ENCODE measurements around the gene DDIAS. TPM values are rescaled to one million over a fixed set of nuclear protein-coding genes. Genes with fewer than 3 reads are reported as not detected.

The DDIAS gene
- total and polyA plus RNA-seq, 10 of the 15 experiments (the other 5 are each of a cell fraction or from before 2014, with no cell fraction given) = 6.9 to 27.8 (median 12.9) TPM

GRCh38 chr11:82901165-82901921, at the start of gene DDIAS (continued):
- TF ChIP-seq NFYB (IDR thresholded peaks at IDR 0.05; ENCODE audit: insufficient read depth, low read depth, low read length) (peak; percentile 90), RCOR1 (conservative IDR thresholded peaks at IDR 0.05; ENCODE audit: low read depth, low read length) (no peak), CBX3 (IDR thresholded peaks at IDR 0.05; ENCODE audit: borderline replicate concordance, low read depth) (no peak), IKZF1 (conservative IDR thresholded peaks at IDR 0.05) (peak; percentile 58; the same call in 1 of the 2 replicates), HDGF (IDR thresholded peaks at IDR 0.05) (peak; percentile 91), SIN3A (IDR thresholded peaks at IDR 0.05; ENCODE audit: low read depth, low read length) (peak; percentile 100), SUZ12 (IDR thresholded peaks at IDR 0.05; ENCODE audit: unreplicated experiment) (no peak), BCLAF1 (IDR thresholded peaks at IDR 0.05) (peak; percentile 89), POU2F2 (IDR thresholded peaks at IDR 0.05; ENCODE audit: borderline replicate concordance, low read depth, low read length) (peak; percentile 56; the same call in 1 of the 3 replicates), RB1 (IDR thresholded peaks at IDR 0.05; ENCODE audit: borderline replicate concordance) (peak; percentile 60; the same call in 1 of the 2 replicates), E2F4 (IDR thresholded peaks at IDR 0.05; ENCODE audit: low read depth, low read length) (peak; percentile 99), TAF1 (IDR thresholded peaks at IDR 0.05; ENCODE audit: borderline replicate concordance, low read depth, low read length) (peak; percentile 64; the same call in 1 of the 2 replicates), ZBTB40 (IDR thresholded peaks at IDR 0.05; ENCODE audit: borderline replicate concordance) (peak; percentile 87; the same call in 1 of the 2 replicates), HCFC1 (IDR thresholded peaks at IDR 0.05; ENCODE audit: low read length) (peak; percentile 37; the same call in 1 of the 2 replicates), JUND (IDR thresholded peaks at IDR 0.05; ENCODE audit: low read depth, low read length) (peak; percentile 99), KLF5 (IDR thresholded peaks at IDR 0.05; ENCODE audit: partially characterized antibody) (peak; percentile 98), CHD4 (IDR thresholded peaks at IDR 0.05) (no peak), MTA2 (IDR thresholded peaks at IDR 0.05; ENCODE audit: low read depth) (peak; percentile 40; the same call in 1 of the 2 replicates), MLLT1 (IDR thresholded peaks at IDR 0.05) (peak; percentile 77), IKZF2 (IDR thresholded peaks at IDR 0.05) (peak in 1 of 2 experiments; percentile 30; a peak in 3 of 4 replicates)
